ENCODE data around the gene VEGFC.

DNA sequence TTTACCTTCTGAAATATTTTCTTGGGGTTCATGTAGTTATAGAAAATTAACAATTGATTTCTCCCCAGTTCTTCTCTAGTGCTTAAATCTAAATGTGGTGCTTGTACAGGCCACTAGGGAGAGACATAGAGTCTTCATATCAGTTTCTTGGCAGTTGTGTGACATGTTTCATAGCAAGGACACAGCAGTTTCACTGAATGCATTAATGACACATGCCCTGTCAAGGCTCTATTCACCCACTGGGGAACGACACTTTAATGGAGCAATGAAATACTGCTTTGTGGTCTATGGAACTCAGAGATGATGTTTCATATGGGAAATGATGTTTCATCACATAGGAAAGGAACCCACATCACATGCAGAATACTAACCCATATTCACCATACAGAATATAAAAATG lies 2.8 kb downstream of the VEGFC start:
- TF ChIP-seq, protein P1, sequence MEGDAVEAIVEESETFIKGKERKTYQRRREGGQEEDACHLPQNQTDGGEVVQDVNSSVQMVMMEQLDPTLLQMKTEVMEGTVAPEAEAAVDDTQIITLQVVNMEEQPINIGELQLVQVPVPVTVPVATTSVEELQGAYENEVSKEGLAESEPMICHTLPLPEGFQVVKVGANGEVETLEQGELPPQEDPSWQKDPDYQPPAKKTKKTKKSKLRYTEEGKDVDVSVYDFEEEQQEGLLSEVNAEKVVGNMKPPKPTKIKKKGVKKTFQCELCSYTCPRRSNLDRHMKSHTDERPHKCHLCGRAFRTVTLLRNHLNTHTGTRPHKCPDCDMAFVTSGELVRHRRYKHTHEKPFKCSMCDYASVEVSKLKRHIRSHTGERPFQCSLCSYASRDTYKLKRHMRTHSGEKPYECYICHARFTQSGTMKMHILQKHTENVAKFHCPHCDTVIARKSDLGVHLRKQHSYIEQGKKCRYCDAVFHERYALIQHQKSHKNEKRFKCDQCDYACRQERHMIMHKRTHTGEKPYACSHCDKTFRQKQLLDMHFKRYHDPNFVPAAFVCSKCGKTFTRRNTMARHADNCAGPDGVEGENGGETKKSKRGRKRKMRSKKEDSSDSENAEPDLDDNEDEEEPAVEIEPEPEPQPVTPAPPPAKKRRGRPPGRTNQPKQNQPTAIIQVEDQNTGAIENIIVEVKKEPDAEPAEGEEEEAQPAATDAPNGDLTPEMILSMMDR (IDR thresholded peaks at IDR 0.05), result peak; percentile 36 to 56 (median 54)
- peak in 1 of 2 donors; percentile 47 for TF ChIP-seq POLR2A (IDR thresholded peaks at IDR 0.05)

Measured in uterus (tissue), 2 donors.